ENCODE results near the gene LZTR1. TPM values are rescaled to one million over a fixed set of nuclear protein-coding genes. Genes with fewer than 3 reads are reported as not detected.

LZTR1 gene
- total RNA-seq, 1 experiment from 2014 or later: 40.2 TPM

- no peaks in the 10 kb centered on the region for H3K9me3 ChIP-seq (ENCODE audit: control insufficient read depth, insufficient read depth, low read depth, low read length)
- ChIA-PET POLR2A (interaction anchor here (0.6 kb wide), 1 partner anchor 25 kb away, joined by 5 read pairs; no protein-coding TSS in a partner anchor), CTCF (interaction anchor here (0.6 kb wide), 2 partner anchors 40 to 159 kb away, joined by 3 read pairs; no protein-coding TSS in a partner anchor)
- no peaks in the 10 kb centered on the region for H3K27me3 ChIP-seq (ENCODE audit: control insufficient read depth, insufficient read depth, low read length)
- BruUV-seq (replicated peaks): no TSS peak
- no peak for TF ChIP-seq CTCF (IDR thresholded peaks at IDR 0.05)
- no peak for TF ChIP-seq SIN3A (IDR thresholded peaks at IDR 0.05; ENCODE audit: borderline replicate concordance, insufficient read depth, low read depth, low read length)
- no peak for TF ChIP-seq POLR2AphosphoS5 (IDR thresholded peaks at IDR 0.05; ENCODE audit: low read depth, low read length)
- no peak overlapping the region for H3K4me3 ChIP-seq (ENCODE audit: low read depth in 2 of 2, low read length in 2 of 2)
- intact Hi-C loops (cut with micrococcal nuclease; ENCODE audit: unreplicated experiment): loop anchor here (10.0 kb wide), 1 partner anchor 59 kb away; no protein-coding TSS in a partner anchor
- ATAC-seq: no peak
- peaks cover 19% of the 10 kb centered on the region for H3K4me1 ChIP-seq (ENCODE audit: control insufficient read depth, insufficient read depth, low read length)
- H3K27ac ChIP-seq (ENCODE audit: low read length): no peak overlapping the region
- in situ Hi-C loops (cut with HindIII; ENCODE audit: low pct_unique_long_range_greater_than_20kb, low sequenced_read_pairs): no loop called here
- H3K36me3 ChIP-seq (ENCODE audit: control insufficient read depth, insufficient read depth, low read length): no peaks in the 10 kb centered on the region; the same call in 1 of the 2 replicates
- no peak for DNase-seq (ENCODE audit: low read depth, low spot score)
Measured at GRCh38 chr22:20943104-20943933, 38.8 kb upstream of the LZTR1 start.

- POLR2A ChIA-PET: interaction anchor here (0.6 kb wide), 1 partner anchor 26 kb away, joined by 5 read pairs; no protein-coding TSS in a partner anchor
- peaks cover 19% of the 10 kb centered on the region for H3K4me1 ChIP-seq (ENCODE audit: control insufficient read depth, insufficient read depth, low read length)
- intact Hi-C loops (cut with micrococcal nuclease; ENCODE audit: unreplicated experiment) (loop anchor here (10.0 kb wide), 1 partner anchor 59 kb away; no protein-coding TSS in a partner anchor), in situ Hi-C loops (cut with HindIII; ENCODE audit: low pct_unique_long_range_greater_than_20kb, low sequenced_read_pairs) (no loop called here)
- DNase-seq (ENCODE audit: low read depth, low spot score): no peak
- H3K4me3 ChIP-seq (ENCODE audit: low read depth in 2 of 2, low read length in 2 of 2): no peak overlapping the region
- BruUV-seq (replicated peaks): no TSS peak
- no peak for ATAC-seq
- no peaks in the 10 kb centered on the region; the same call in 1 of the 2 replicates for H3K36me3 ChIP-seq (ENCODE audit: control insufficient read depth, insufficient read depth, low read length)
- H3K27ac ChIP-seq (ENCODE audit: low read length): no peak overlapping the region
- no peaks in the 10 kb centered on the region for H3K9me3 ChIP-seq (ENCODE audit: control insufficient read depth, insufficient read depth, low read depth, low read length)
- no peak for TF ChIP-seq CTCF (IDR thresholded peaks at IDR 0.05)
- CTCF ChIA-PET: interaction anchor here (0.6 kb wide), 2 partner anchors 41 to 158 kb away, joined by 3 read pairs; no protein-coding TSS in a partner anchor
- no peaks in the 10 kb centered on the region for H3K27me3 ChIP-seq (ENCODE audit: control insufficient read depth, insufficient read depth, low read length)
Measured at GRCh38 chr22:20944042-20944441, 38.1 kb upstream of the LZTR1 start.

GRCh38 chr22:20945578-20945934 lies 36.5 kb upstream of the LZTR1 start:
- Histone ChIP-seq H3K27ac (ENCODE audit: low read length) (0 out of 2 replicates have a peak overlapping the region, but pooled peaks have one; percentile 29), H3K27me3 (ENCODE audit: control insufficient read depth, insufficient read depth, low read length) (no peaks in the 10 kb centered on the region), H3K9me3 (ENCODE audit: control insufficient read depth, insufficient read depth, low read depth, low read length) (no peaks in the 10 kb centered on the region), H3K4me3 (ENCODE audit: low read depth in 2 of 2, low read length in 2 of 2) (no peak overlapping the region), H3K4me1 (ENCODE audit: control insufficient read depth, insufficient read depth, low read length) (peaks cover 19% of the 10 kb centered on the region), H3K36me3 (ENCODE audit: control insufficient read depth, insufficient read depth, low read length) (no peaks in the 10 kb centered on the region; the same call in 1 of the 2 replicates)
- POLR2A ChIA-PET: no interaction called here
- no peak for TF ChIP-seq CTCF (IDR thresholded peaks at IDR 0.05)
- no peak for TF ChIP-seq SIN3A (IDR thresholded peaks at IDR 0.05; ENCODE audit: borderline replicate concordance, insufficient read depth, low read depth, low read length)
- no peak for TF ChIP-seq POLR2AphosphoS5 (IDR thresholded peaks at IDR 0.05; ENCODE audit: low read depth, low read length)
- TF ChIP-seq REST (IDR thresholded peaks at IDR 0.05; ENCODE audit: insufficient read depth in 1 of 2, low read depth in 2 of 2, low read length in 1 of 2): no peak
- in situ Hi-C loops (cut with HindIII; ENCODE audit: low pct_unique_long_range_greater_than_20kb, low sequenced_read_pairs) (no loop called here), intact Hi-C loops (cut with micrococcal nuclease; ENCODE audit: unreplicated experiment) (loop anchor here (10.0 kb wide), 1 partner anchor 61 kb away; no protein-coding TSS in a partner anchor)
- DNase-seq (ENCODE audit: low read depth, low spot score): no peak
- ATAC-seq: no peak
- no TSS peak for BruUV-seq (replicated peaks)
- CTCF ChIA-PET: no interaction called here

Data from Panc1 (cell line).